ENCODE measurements around the gene SLC25A51. TPM values are rescaled to one million over a fixed set of nuclear protein-coding genes. Genes with fewer than 3 reads are reported as not detected.
"Not testable (repeated sequence)": the region's sequence is repeated elsewhere in the genome, so short reads cannot be mapped to it uniquely, and the experiment has no call there.

Gene SLC25A51
- total RNA-seq, 5 donors from 2014 or later (not counting 1 experiment from before 2014, with no cell fraction given): 19.7 to 37.6 (median 32.4) TPM

DNA sequence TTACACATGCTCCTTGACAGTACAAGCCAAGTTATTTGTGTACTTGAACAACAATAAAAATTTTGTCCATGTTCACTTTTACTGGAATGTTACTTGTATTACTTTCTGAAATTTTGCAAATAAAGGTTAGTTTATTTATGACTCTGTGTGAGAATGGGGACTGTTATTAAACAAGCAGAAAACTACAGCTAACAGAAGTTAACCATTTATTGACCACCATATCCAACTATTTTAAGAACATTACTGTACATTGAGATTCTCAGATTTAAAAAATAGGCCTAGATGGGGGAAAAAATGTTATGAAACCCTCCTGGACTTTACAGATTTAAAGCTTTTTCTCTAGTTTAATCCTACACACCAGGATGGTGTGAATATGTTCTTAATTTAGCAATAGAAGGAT, 1.8 kb downstream of the SLC25A51 start:
- no peaks in the 10 kb centered on the region for H3K9me3 Mint-ChIP-seq
- CTCF ChIA-PET: interaction anchor here in 1 of 2 donors (1.1 to 2.1 kb wide), 2 partner anchors 11 to 165 kb away, joined by 3 to 8 read pairs; no protein-coding TSS in a partner anchor
- H3K27me3 Mint-ChIP-seq: no peaks in the 10 kb centered on the region
- Histone ChIP-seq H3K27ac (ENCODE audit: low read length) (no peak overlapping the region), H3K4me1 (ENCODE audit: control insufficient read depth in 1 of 2, extremely low read depth in 1 of 2, insufficient read depth in 2 of 2, low read length in 2 of 2) (peaks cover 12 to 21% of the 10 kb centered on the region in 2 experiments), H3K9me3 (no peaks in the 10 kb centered on the region), H3K4me3 (ENCODE audit: control insufficient read depth in 1 of 2, extremely low read depth in 1 of 2, low read length in 1 of 2) (no peak overlapping the region), H3K36me3 (ENCODE audit: control insufficient read depth in 2 of 2, extremely low read depth in 1 of 2, insufficient read depth in 1 of 2, low read length in 1 of 2) (peaks cover 0 to 16% of the 10 kb centered on the region in 2 donors), H3K27me3 (replicated peaks in 1 of 2; ENCODE audit: control insufficient read depth in 2 of 2, extremely low read depth in 1 of 2, insufficient read depth in 2 of 2, low read length in 1 of 2) (peaks cover 0 to 7% of the 10 kb centered on the region in 2 experiments)
- DNase-seq (no peak), ATAC-seq (replicated peaks in 1 of 4) (no peak)
- peaks cover 24 to 35% (median 27%) of the 10 kb centered on the region in 3 donors for H3K4me1 Mint-ChIP-seq
- H3K36me3 Mint-ChIP-seq: peaks cover 11% of the 10 kb centered on the region
- peak overlapping the region in 2 of 3 donors; percentile 19 to 84 for H3K4me3 Mint-ChIP-seq
- POLR2A ChIA-PET: interaction anchor here in 1 of 2 donors (0.9 kb wide), 1 partner anchor 9 kb away, joined by 3 read pairs; no protein-coding TSS in a partner anchor
- H3K27ac Mint-ChIP-seq: no peak overlapping the region

GRCh38 chr9:37899041-37899440, 4.9 kb downstream of the SLC25A51 start:
- H3K4me3 Mint-ChIP-seq: no peak overlapping the region
- peaks cover 8 to 38% of the 10 kb centered on the region in 2 donors for H3K36me3 ChIP-seq (ENCODE audit: control insufficient read depth in 2 of 2, extremely low read depth in 1 of 2, insufficient read depth in 1 of 2, low read length in 1 of 2)
- ATAC-seq (replicated peaks in 1 of 4): no peak

DNA sequence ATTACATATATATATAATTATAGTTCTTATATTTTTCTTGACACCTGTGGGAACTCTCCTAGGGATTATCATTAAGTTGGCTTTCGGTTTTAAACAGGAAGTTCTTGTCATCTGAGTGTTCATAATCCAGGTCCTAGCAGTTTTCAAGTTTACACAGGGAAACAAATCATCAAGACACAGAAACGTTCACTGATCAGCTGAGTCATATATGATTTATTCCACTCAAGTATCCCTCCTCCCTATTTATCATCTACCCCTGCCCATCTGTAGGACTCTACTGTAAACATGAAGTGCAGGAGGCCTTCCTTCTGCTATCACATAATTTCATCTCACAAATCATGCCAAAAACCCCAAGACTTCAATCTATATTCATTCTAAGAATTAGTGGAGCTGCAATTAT, 6.3 kb downstream of the SLC25A51 start:
- H3K4me1 Mint-ChIP-seq: peaks cover 9 to 17% (median 13%) of the 10 kb centered on the region in 3 donors
- peaks cover 39% of the 10 kb centered on the region for H3K36me3 Mint-ChIP-seq
- Histone ChIP-seq H3K36me3 (ENCODE audit: control insufficient read depth in 2 of 2, extremely low read depth in 1 of 2, insufficient read depth in 1 of 2, low read length in 1 of 2) (peaks cover 8 to 52% of the 10 kb centered on the region in 2 donors), H3K27ac (ENCODE audit: low read length) (no peak overlapping the region), H3K4me3 (ENCODE audit: control insufficient read depth in 1 of 2, extremely low read depth in 1 of 2, low read length in 1 of 2) (no peak overlapping the region), H3K4me1 (ENCODE audit: control insufficient read depth in 1 of 2, extremely low read depth in 1 of 2, insufficient read depth in 2 of 2, low read length in 2 of 2) (peaks cover 1 to 3% of the 10 kb centered on the region in 2 experiments), H3K27me3 (replicated peaks in 1 of 2; ENCODE audit: control insufficient read depth in 2 of 2, extremely low read depth in 1 of 2, insufficient read depth in 2 of 2, low read length in 1 of 2) (no peaks in the 10 kb centered on the region), H3K9me3 (no peaks in the 10 kb centered on the region)
- ATAC-seq (replicated peaks in 1 of 4): no peak
- H3K27me3 Mint-ChIP-seq: no peaks in the 10 kb centered on the region
- no peak for DNase-seq
- H3K4me3 Mint-ChIP-seq: no peak overlapping the region
- ChIA-PET POLR2A (no interaction called here), CTCF (no interaction called here)
- H3K9me3 Mint-ChIP-seq: no peaks in the 10 kb centered on the region
- H3K27ac Mint-ChIP-seq: no peak overlapping the region
- 44% methylated on average over 2 of the region's 2 CpGs for WGBS (ENCODE audit: insufficient coverage)

More at GRCh38 chr9:37899041-37899440, 4.9 kb downstream of the SLC25A51 start:
- Histone ChIP-seq H3K4me3 (ENCODE audit: control insufficient read depth in 1 of 2, extremely low read depth in 1 of 2, low read length in 1 of 2) (no peak overlapping the region), H3K27ac (ENCODE audit: low read length) (no peak overlapping the region), H3K4me1 (ENCODE audit: control insufficient read depth in 1 of 2, extremely low read depth in 1 of 2, insufficient read depth in 2 of 2, low read length in 2 of 2) (peaks cover 10 to 11% of the 10 kb centered on the region in 2 experiments), H3K27me3 (replicated peaks in 1 of 2; ENCODE audit: control insufficient read depth in 2 of 2, extremely low read depth in 1 of 2, insufficient read depth in 2 of 2, low read length in 1 of 2) (no peaks in the 10 kb centered on the region), H3K9me3 (no peaks in the 10 kb centered on the region)
- DNase-seq: no peak
- 100% methylated on average over 1 of the region's 2 CpGs for WGBS (ENCODE audit: insufficient coverage)
- Mint-ChIP-seq H3K27ac (peak overlapping the region in 1 of 2 donors; percentile 25), H3K36me3 (peaks cover 29% of the 10 kb centered on the region), H3K9me3 (no peaks in the 10 kb centered on the region), H3K27me3 (no peaks in the 10 kb centered on the region), H3K4me1 (peaks cover 14 to 25% (median 17%) of the 10 kb centered on the region in 3 donors)
- ChIA-PET CTCF (no interaction called here), POLR2A (interaction anchor here in 1 of 2 donors (0.6 kb wide), 1 partner anchor 18 kb away, joined by 6 read pairs; no protein-coding TSS in a partner anchor)

GRCh38 chr9:37892063-37892462, 11.9 kb downstream of the SLC25A51 start:
- H3K36me3 ChIP-seq (ENCODE audit: control insufficient read depth in 2 of 2, extremely low read depth in 1 of 2, insufficient read depth in 1 of 2, low read length in 1 of 2): peaks cover 8 to 41% of the 10 kb centered on the region in 2 donors

GRCh38 chr9:37891042-37891441, 12.9 kb downstream of the SLC25A51 start:
- CTCF ChIA-PET; ATAC-seq (replicated peaks in 1 of 4): not testable (repeated sequence)
- no CpG with 5 or more reads among the region's 17 CpGs for WGBS (ENCODE audit: insufficient coverage)

More at GRCh38 chr9:37892063-37892462, 11.9 kb downstream of the SLC25A51 start:
- Histone ChIP-seq H3K4me3 (ENCODE audit: control insufficient read depth in 1 of 2, extremely low read depth in 1 of 2, low read length in 1 of 2) (no peak overlapping the region), H3K4me1 (ENCODE audit: control insufficient read depth in 1 of 2, extremely low read depth in 1 of 2, insufficient read depth in 2 of 2, low read length in 2 of 2) (no peaks in the 10 kb centered on the region), H3K27ac (ENCODE audit: low read length) (no peak overlapping the region), H3K27me3 (replicated peaks in 1 of 2; ENCODE audit: control insufficient read depth in 2 of 2, extremely low read depth in 1 of 2, insufficient read depth in 2 of 2, low read length in 1 of 2) (no peaks in the 10 kb centered on the region), H3K9me3 (no peaks in the 10 kb centered on the region)
- Mint-ChIP-seq H3K4me1 (peaks cover 0 to 1% (median 0%) of the 10 kb centered on the region in 3 donors), H3K4me3 (no peak overlapping the region), H3K27me3 (no peaks in the 10 kb centered on the region), H3K36me3 (peaks cover 54% of the 10 kb centered on the region), H3K27ac (no peak overlapping the region), H3K9me3 (no peaks in the 10 kb centered on the region)
- ChIA-PET POLR2A (no interaction called here), CTCF (interaction anchor here in 1 of 2 donors (0.6 kb wide), 1 partner anchor 496 kb away, joined by 5 read pairs; no protein-coding TSS in a partner anchor)
- DNase-seq: no peak
- no peak for ATAC-seq (replicated peaks in 1 of 4)
- 97% methylated on average over 4 of the region's 8 CpGs for WGBS (ENCODE audit: insufficient coverage)

GRCh38 chr9:37889536-37889935, 14.4 kb downstream of the SLC25A51 start:
- Histone ChIP-seq H3K4me3 (ENCODE audit: control insufficient read depth in 1 of 2, extremely low read depth in 1 of 2, low read length in 1 of 2) (no peak overlapping the region), H3K27me3 (replicated peaks in 1 of 2; ENCODE audit: control insufficient read depth in 2 of 2, extremely low read depth in 1 of 2, insufficient read depth in 2 of 2, low read length in 1 of 2) (no peaks in the 10 kb centered on the region), H3K4me1 (ENCODE audit: control insufficient read depth in 1 of 2, extremely low read depth in 1 of 2, insufficient read depth in 2 of 2, low read length in 2 of 2) (no peaks in the 10 kb centered on the region), H3K36me3 (ENCODE audit: control insufficient read depth in 2 of 2, extremely low read depth in 1 of 2, insufficient read depth in 1 of 2, low read length in 1 of 2) (peaks cover 0 to 24% of the 10 kb centered on the region in 2 donors), H3K9me3 (no peaks in the 10 kb centered on the region), H3K27ac (ENCODE audit: low read length) (no peak overlapping the region)
- ATAC-seq (replicated peaks in 1 of 4) (no peak), DNase-seq (no peak)
- POLR2A ChIA-PET: no interaction called here
- Mint-ChIP-seq H3K27ac (no peak overlapping the region), H3K36me3 (peaks cover 50% of the 10 kb centered on the region), H3K4me3 (no peak overlapping the region), H3K27me3 (no peaks in the 10 kb centered on the region), H3K9me3 (no peaks in the 10 kb centered on the region), H3K4me1 (peaks cover 0 to 1% (median 0%) of the 10 kb centered on the region in 3 donors)
- CTCF ChIA-PET: no interaction called here

More at GRCh38 chr9:37891042-37891441, 12.9 kb downstream of the SLC25A51 start:
- POLR2A ChIA-PET; H3K4me3 Mint-ChIP-seq; H3K4me3 ChIP-seq (ENCODE audit: control insufficient read depth in 1 of 2, extremely low read depth in 1 of 2, low read length in 1 of 2); H3K4me1 Mint-ChIP-seq; H3K9me3 ChIP-seq; H3K27me3 ChIP-seq (replicated peaks in 1 of 2; ENCODE audit: control insufficient read depth in 2 of 2, extremely low read depth in 1 of 2, insufficient read depth in 2 of 2, low read length in 1 of 2); H3K27ac ChIP-seq (ENCODE audit: low read length); H3K9me3 Mint-ChIP-seq; H3K27me3 Mint-ChIP-seq; H3K27ac Mint-ChIP-seq; DNase-seq; H3K4me1 ChIP-seq (ENCODE audit: control insufficient read depth in 1 of 2, extremely low read depth in 1 of 2, insufficient read depth in 2 of 2, low read length in 2 of 2): not testable (repeated sequence)
- peaks cover 3 to 34% of the 10 kb centered on the region in 2 donors for H3K36me3 ChIP-seq (ENCODE audit: control insufficient read depth in 2 of 2, extremely low read depth in 1 of 2, insufficient read depth in 1 of 2, low read length in 1 of 2)
- H3K36me3 Mint-ChIP-seq: peaks cover 53% of the 10 kb centered on the region
